ENCODE results near the gene PPP6R2. TPM values are rescaled to one million over a fixed set of nuclear protein-coding genes. Genes with fewer than 3 reads are reported as not detected.
A peak's percentile ranks its signal among the peaks of the same experiment; 100 is the strongest.

The PPP6R2 gene
- total and polyA plus RNA-seq, 2 of the 4 experiments (the other 2 are of a cell fraction): 49.2 to 51.6 TPM

DNA sequence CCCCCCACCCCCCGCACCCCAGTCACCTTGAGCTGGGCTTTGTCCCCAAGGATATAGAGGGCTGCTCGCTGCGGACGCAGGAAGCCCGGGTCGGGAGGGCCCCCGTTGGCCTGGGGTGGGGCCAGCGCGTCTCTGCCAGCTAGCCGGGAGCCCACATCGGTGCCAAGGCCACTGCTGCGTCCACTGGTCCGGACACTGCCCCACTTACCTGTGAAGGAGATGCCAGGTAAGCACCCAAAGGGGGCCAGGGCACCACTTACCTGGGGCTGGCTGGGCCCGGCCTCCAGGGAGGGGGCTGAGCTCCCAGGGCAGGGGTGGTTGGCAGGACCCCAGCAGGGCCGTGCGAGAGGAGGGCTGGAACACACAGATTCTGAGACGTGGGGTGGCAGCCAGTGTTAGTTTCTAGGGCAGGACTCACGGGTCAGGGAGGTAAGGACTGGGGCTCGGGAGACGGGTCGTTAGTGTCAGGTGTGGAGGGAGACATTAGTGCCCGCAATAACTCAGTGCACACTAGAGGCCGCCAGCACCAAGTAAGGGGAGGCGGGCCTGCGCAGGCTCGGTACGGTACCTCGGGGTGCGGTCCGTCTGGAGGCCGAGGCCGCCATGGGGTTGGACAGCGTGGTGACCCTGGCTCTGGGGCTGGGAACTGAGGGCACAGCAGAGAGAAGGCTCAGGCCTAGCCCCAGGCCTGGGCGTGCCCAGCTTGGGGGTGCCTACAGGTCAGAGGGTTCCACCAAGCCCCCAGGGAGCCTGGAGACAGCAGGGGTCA lies 113.5 kb downstream of the PPP6R2 start:
- H2AK9ac ChIP-seq (replicated peaks; ENCODE audit: low read depth, low read length, poor library complexity): no peak overlapping the region
- H3K36me3 ChIP-seq (ENCODE audit: control insufficient read depth, insufficient read depth, low read length): peaks cover 77% of the 10 kb centered on the region
- no peak overlapping the region for H2BK120ac ChIP-seq (ENCODE audit: low read depth, low read length)
- H3K4me3 ChIP-seq (ENCODE audit: insufficient read depth, low read depth, low read length): no peak overlapping the region
- DNase-seq: no peak
- no peak overlapping the region for H2BK5ac ChIP-seq (ENCODE audit: low read depth, low read length, poor library complexity, severe bottlenecking)
- 0 out of 4 replicates have a peak, but pooled peaks cover 0 to 4% of the 10 kb centered on the region in 2 experiments for H3K79me1 ChIP-seq (ENCODE audit: low read depth in 1 of 2, low read length in 2 of 2)
- no peak overlapping the region for H3K4me2 ChIP-seq (ENCODE audit: low read depth, low read length)
- H3K27me3 ChIP-seq (ENCODE audit: control insufficient read depth, insufficient read depth, low read length): no peaks in the 10 kb centered on the region
- no peak overlapping the region for H3K14ac ChIP-seq (replicated peaks; ENCODE audit: low read depth, low read length)
- no peak overlapping the region for H3K23ac ChIP-seq (ENCODE audit: low read depth, low read length)
- no peak overlapping the region for H2AFZ ChIP-seq (replicated peaks; ENCODE audit: low read length, poor library complexity)
- no peak overlapping the region for H4K5ac ChIP-seq (ENCODE audit: low read depth, low read length)
- H3K4me1 ChIP-seq (ENCODE audit: control insufficient read depth, insufficient read depth, low read length): no peaks in the 10 kb centered on the region
- no peak overlapping the region for H2BK15ac ChIP-seq (ENCODE audit: low read depth, low read length)
- no peak overlapping the region for H3K9ac ChIP-seq (ENCODE audit: low read depth, low read length)
- in situ Hi-C loops (cut with MboI; ENCODE audit: low sequenced_read_pairs) (no loop called here), dilution Hi-C loops (cut with HindIII; ENCODE audit: low sequenced_read_pairs, unreplicated experiment) (no loop called here), intact Hi-C loops (cut with micrococcal nuclease) (no loop called here)
- no peak overlapping the region for H3K4ac ChIP-seq (ENCODE audit: low read depth, low read length)
- H3K9me3 ChIP-seq (ENCODE audit: control insufficient read depth, insufficient read depth, low read length): no peaks in the 10 kb centered on the region
- ATAC-seq (ENCODE audit: low read depth): 0 out of 2 replicates have a peak, but pooled peaks have one; percentile 33
- H3K9me1 ChIP-seq (ENCODE audit: insufficient read depth, low read length): 0 out of 2 replicates have a peak, but pooled peaks cover 3% of the 10 kb centered on the region
- CTCF ChIA-PET: no interaction called here
- no peak overlapping the region for H4K8ac ChIP-seq (ENCODE audit: low read depth in 2 of 2, low read length in 2 of 2)
- no peak overlapping the region for H4K91ac ChIP-seq (ENCODE audit: insufficient read depth, low read depth, low read length)
- H4K20me1 ChIP-seq (ENCODE audit: insufficient read depth, low read length): peaks cover 17% of the 10 kb centered on the region
- H2BK20ac ChIP-seq (ENCODE audit: low read depth, low read length): no peak overlapping the region
- TF ChIP-seq, protein P1, sequence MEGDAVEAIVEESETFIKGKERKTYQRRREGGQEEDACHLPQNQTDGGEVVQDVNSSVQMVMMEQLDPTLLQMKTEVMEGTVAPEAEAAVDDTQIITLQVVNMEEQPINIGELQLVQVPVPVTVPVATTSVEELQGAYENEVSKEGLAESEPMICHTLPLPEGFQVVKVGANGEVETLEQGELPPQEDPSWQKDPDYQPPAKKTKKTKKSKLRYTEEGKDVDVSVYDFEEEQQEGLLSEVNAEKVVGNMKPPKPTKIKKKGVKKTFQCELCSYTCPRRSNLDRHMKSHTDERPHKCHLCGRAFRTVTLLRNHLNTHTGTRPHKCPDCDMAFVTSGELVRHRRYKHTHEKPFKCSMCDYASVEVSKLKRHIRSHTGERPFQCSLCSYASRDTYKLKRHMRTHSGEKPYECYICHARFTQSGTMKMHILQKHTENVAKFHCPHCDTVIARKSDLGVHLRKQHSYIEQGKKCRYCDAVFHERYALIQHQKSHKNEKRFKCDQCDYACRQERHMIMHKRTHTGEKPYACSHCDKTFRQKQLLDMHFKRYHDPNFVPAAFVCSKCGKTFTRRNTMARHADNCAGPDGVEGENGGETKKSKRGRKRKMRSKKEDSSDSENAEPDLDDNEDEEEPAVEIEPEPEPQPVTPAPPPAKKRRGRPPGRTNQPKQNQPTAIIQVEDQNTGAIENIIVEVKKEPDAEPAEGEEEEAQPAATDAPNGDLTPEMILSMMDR (conservative IDR thresholded peaks at IDR 0.05; ENCODE audit: low read depth, low read length): peak; percentile 12; the same call in 1 of the 2 replicates
- TF ChIP-seq RFX5 (IDR thresholded peaks at IDR 0.05; ENCODE audit: low read depth, low read length): no peak
- H3K27ac ChIP-seq (ENCODE audit: insufficient read depth, low read length): no peak overlapping the region
- no peak overlapping the region for H3K56ac ChIP-seq (ENCODE audit: extremely low read depth, insufficient read depth, low read length)
- no peak overlapping the region for H2AK5ac ChIP-seq (ENCODE audit: low read depth, low read length)
- POLR2A ChIA-PET (ENCODE audit: unreplicated experiment): no interaction called here
- BruUV-seq (replicated peaks): no TSS peak
- H3K18ac ChIP-seq (ENCODE audit: low read depth, low read length): no peak overlapping the region
- 95% methylated on average over 25 of the region's 34 CpGs; no CpG with 5 or more reads in 1 of the 2 experiments for WGBS, 2 experiments (ENCODE audit: extremely low coverage in 2 of 2, insufficient read length in 1 of 2)
